RWPE2 (cell line): ENCODE results near the gene TEX264.
A peak's percentile ranks its signal among the peaks of the same experiment; 100 is the strongest.

ENCODE experiments used
- ATAC-seq: fragments of 200-7000 bp; cut with Tn5 transposase; 3 replicates; pipeline ENCODE4 v1.9.1; 2021; ENCODE audit warnings: low read depth
- DNase-seq: peaks from one replicate; pipeline ENCODE4 v3.0.0-alpha.2; 2020; ENCODE audit warnings: low spot score
- H3K27ac ChIP-seq: fragments of 450-650 bp; 2 replicates; pipeline ENCODE4 v1.5.1; 2017; ENCODE audit warnings: mild to moderate bottlenecking; ENCODE audit not compliant: poor library complexity, severe bottlenecking
- H3K27me3 ChIP-seq: fragments of 250-450 bp; sonication (Bioruptor Pico); 2 replicates; pipeline ENCODE4 v1.5.1; 2021; ENCODE audit warnings: mild to moderate bottlenecking, moderate library complexity; ENCODE audit not compliant: insufficient read depth, poor library complexity, severe bottlenecking
- H3K36me3 ChIP-seq: fragments of 250-450 bp; sonication (Bioruptor Pico); 2 replicates; pipeline ENCODE4 v1.5.1; 2020; ENCODE audit warnings: low read depth, mild to moderate bottlenecking, moderate library complexity
- H3K4me1 ChIP-seq: fragments of 250-450 bp; sonication (Bioruptor Pico); 2 replicates; pipeline ENCODE4 v1.5.1; 2021; ENCODE audit warnings: mild to moderate bottlenecking, moderate library complexity; ENCODE audit not compliant: insufficient read depth, poor library complexity, severe bottlenecking
- H3K4me3 ChIP-seq: fragments of 250-450 bp; sonication (Bioruptor Pico); 2 replicates; pipeline ENCODE4 v1.5.1; 2021; ENCODE audit warnings: mild to moderate bottlenecking, moderate library complexity; ENCODE audit not compliant: severe bottlenecking
- H3K9me3 ChIP-seq: fragments of 250-450 bp; sonication (Bioruptor Pico); 2 replicates; pipeline ENCODE4 v1.5.1; 2021; ENCODE audit warnings: mild to moderate bottlenecking, moderate library complexity; ENCODE audit not compliant: severe bottlenecking
- TF ChIP-seq, protein P1 (sequence below): fragments of 450-650 bp; IDR thresholded peaks from one replicate; pipeline ENCODE4 v1.5.1; 2017; ENCODE audit warnings: mild to moderate bottlenecking, moderate library complexity; ENCODE audit not compliant: poor library complexity, severe bottlenecking

The TEX264 gene

DNA sequence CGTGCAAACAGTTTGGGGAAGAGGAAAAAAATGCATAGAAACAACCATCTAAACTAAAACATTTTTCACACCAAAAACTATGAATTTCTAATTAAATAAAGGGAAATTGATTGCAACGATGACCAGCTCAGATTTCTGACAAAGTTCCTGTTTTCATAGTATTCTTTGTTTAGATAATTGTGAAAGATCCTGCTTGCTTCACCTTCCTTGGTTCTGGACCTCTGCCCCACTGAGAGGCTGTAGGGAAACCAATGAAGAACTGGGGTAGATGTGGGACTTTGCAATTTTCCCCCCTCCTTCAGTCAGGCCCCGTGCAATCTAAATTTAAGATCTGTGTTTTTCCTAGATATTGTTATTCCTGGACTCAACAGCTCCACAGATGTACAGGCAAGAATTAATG, 13.8 kb upstream of the TEX264 start:
- no peaks in the 10 kb centered on the region for H3K4me1 ChIP-seq
- TF ChIP-seq, protein P1, sequence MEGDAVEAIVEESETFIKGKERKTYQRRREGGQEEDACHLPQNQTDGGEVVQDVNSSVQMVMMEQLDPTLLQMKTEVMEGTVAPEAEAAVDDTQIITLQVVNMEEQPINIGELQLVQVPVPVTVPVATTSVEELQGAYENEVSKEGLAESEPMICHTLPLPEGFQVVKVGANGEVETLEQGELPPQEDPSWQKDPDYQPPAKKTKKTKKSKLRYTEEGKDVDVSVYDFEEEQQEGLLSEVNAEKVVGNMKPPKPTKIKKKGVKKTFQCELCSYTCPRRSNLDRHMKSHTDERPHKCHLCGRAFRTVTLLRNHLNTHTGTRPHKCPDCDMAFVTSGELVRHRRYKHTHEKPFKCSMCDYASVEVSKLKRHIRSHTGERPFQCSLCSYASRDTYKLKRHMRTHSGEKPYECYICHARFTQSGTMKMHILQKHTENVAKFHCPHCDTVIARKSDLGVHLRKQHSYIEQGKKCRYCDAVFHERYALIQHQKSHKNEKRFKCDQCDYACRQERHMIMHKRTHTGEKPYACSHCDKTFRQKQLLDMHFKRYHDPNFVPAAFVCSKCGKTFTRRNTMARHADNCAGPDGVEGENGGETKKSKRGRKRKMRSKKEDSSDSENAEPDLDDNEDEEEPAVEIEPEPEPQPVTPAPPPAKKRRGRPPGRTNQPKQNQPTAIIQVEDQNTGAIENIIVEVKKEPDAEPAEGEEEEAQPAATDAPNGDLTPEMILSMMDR = no peak
- DNase-seq (no peak), ATAC-seq (no peak)
- H3K4me3 ChIP-seq = no peak overlapping the region
- H3K27ac ChIP-seq = no peak overlapping the region
- no peaks in the 10 kb centered on the region for H3K27me3 ChIP-seq
- H3K9me3 ChIP-seq = no peaks in the 10 kb centered on the region
- H3K36me3 ChIP-seq = peaks cover 37% of the 10 kb centered on the region

GRCh38 chr3:51659942-51660341, 11.1 kb upstream of the TEX264 start:
- ATAC-seq = no peak
- H3K9me3 ChIP-seq = no peaks in the 10 kb centered on the region
- H3K4me1 ChIP-seq = no peaks in the 10 kb centered on the region
- H3K4me3 ChIP-seq = no peak overlapping the region
- H3K27ac ChIP-seq = no peak overlapping the region
- DNase-seq = no peak
- TF ChIP-seq, protein P1 = no peak
- H3K27me3 ChIP-seq = no peaks in the 10 kb centered on the region
- H3K36me3 ChIP-seq = peaks cover 44% of the 10 kb centered on the region

DNA sequence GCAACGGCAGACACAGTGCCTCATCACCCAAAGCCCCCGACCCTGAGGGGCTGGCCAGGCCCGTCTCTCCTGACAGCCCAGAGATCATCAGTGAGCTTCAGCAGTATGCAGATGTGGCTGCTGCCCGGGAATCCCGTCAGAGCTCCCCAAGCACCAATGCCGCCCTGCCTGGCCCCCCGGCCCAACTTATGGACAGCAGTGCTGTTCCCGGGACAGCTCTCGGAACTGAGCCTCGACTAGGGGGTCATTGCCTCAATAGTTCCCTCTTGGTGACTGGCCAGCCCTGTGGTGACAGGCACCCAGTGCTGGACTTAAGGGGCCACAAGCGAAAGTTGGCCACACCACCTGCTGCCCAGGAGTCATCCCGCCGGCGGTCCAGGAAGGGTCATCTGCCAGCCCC, 8.6 kb upstream of the TEX264 start:
- Histone ChIP-seq H3K36me3 (peaks cover 28% of the 10 kb centered on the region), H3K27me3 (no peaks in the 10 kb centered on the region), H3K9me3 (no peaks in the 10 kb centered on the region), H3K4me3 (no peak overlapping the region), H3K4me1 (no peaks in the 10 kb centered on the region), H3K27ac (no peak overlapping the region)
- TF ChIP-seq, protein P1 = no peak
- no peak for DNase-seq
- ATAC-seq = no peak

- Histone ChIP-seq H3K27me3 (no peaks in the 10 kb centered on the region), H3K27ac (no peak overlapping the region), H3K4me1 (peaks cover 3% of the 10 kb centered on the region), H3K4me3 (no peak overlapping the region), H3K9me3 (no peaks in the 10 kb centered on the region), H3K36me3 (no peaks in the 10 kb centered on the region)
- TF ChIP-seq, protein P1 = no peak
- DNase-seq (no peak), ATAC-seq (no peak)
Measured at GRCh38 chr3:51668756-51669155, 2.3 kb upstream of the TEX264 start.

GRCh38 chr3:51669241-51670052, 1.6 kb upstream of the TEX264 start:
- H3K36me3 ChIP-seq = no peaks in the 10 kb centered on the region
- no peaks in the 10 kb centered on the region for H3K9me3 ChIP-seq
- no peak for DNase-seq
- H3K4me1 ChIP-seq = peaks cover 3% of the 10 kb centered on the region
- no peak overlapping the region for H3K4me3 ChIP-seq
- H3K27me3 ChIP-seq = no peaks in the 10 kb centered on the region
- TF ChIP-seq, protein P1 = peak; percentile 86
- peak overlapping the region; percentile 71 for H3K27ac ChIP-seq
- peak; percentile 35 for ATAC-seq
